ENCODE results near the gene LASP1.

The LASP1 gene

DNA sequence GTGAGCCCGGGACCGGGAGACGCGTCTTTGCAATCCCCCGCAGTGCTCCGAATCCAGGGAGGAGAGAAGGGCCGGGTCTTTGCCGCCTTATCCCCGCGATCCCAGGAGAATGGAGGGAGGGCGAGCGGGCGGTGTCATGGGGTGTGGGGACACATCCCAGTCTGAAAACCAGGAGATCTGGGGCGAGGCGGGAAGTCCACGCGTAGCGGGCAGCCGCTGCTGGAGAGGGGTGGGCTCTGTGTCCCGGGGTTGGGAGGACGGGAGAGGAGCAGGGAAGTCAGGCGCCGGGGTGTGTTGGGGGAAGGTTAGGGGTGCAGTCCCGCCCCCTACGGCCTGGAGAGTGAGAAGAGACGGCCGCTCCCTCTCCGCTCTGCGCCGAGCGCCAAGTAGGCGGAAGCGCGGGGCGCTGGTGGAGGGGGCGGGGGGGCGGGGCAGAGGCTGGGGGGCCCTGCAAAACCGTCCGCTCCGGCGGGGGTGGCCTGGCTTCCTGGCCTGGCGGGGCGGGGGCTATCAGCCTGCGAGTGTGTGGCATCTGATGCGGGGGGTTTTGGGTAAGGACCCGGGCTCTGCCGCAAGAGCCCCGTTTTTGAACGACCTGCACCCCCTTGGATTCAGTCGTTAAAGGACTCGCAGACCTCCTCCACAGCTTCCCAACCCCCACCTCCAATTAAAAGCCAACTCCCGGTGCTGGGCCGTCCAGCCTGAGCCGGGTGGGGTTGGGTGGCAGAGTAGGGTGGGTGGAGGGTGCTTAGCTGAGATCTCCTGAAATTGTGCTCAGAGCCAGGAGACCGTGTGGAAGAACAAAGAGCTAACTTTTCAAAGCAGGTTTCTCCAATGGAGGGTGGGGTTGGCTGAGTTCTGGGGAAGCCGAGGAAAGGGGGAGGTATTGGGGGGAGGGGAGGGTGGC, 654 bp downstream of the LASP1 start:
- DNase-seq (ENCODE audit: low read depth in 2 of 2) = no peak

- peak; percentile 26 to 56 for DNase-seq (ENCODE audit: low read depth in 2 of 2)
Observed at GRCh38 chr17:38871247-38872015, 1.6 kb downstream of the LASP1 start.

DNA sequence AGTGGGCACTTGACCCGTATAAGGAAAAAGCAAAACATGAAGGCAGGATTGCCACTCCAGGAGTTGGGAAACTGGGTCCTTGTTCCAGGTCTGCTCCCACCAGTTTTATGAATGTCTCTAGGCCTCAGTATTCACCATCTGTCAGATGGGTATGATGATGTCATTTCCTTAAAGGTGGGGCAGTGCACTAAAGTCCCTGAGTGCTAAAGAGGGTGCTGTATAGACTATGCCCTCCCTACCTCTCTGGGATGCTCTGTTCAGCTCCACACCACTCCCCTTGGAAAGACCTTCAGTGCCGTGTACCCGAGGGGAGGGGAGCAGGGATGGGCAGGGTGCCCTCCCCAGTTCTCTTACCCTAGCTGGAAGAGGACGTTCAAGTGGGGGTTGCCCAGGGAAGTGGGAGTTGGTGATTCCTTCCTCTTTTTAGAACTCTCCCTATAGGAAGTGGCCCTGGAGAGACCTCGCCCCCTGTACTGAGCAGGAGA, 2.2 kb downstream of the LASP1 start:
- no peak for DNase-seq (ENCODE audit: low read depth in 2 of 2)

DNA sequence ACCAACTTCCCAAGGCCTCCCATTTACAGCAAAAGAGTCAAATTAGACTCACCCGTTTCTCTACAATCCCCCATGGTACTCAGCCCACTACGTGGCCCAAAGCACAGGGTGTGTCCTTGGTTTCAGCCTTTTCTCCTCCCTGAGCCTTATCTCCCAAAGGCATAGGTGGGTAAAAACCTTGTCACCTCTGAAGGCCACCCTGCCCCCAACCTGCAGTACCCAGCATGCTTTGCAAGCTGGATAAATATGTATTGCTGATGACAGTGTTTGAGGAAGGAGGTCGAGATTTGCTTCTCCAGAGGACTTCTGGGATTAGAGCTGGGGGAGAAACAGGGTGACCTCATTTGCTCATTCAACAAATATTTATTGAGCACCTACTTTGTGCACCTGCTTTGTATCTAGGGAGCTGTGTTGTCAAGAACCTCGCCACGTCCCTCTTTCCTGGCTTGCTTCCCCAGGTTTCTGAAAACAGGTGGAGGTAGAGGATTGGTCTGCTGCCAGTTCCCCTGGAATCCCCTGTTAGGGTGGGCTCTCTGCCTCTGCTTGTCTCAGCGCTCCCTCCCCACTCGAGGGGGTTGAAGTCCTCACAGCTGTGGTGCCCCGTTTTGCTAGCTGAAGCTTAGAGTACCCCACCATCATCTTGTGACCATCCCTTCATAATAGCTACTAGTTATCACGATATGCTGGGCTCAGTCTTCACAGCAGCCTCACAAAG, 3.0 kb downstream of the LASP1 start:
- DNase-seq (ENCODE audit: low read depth in 2 of 2) = no peak

DNA sequence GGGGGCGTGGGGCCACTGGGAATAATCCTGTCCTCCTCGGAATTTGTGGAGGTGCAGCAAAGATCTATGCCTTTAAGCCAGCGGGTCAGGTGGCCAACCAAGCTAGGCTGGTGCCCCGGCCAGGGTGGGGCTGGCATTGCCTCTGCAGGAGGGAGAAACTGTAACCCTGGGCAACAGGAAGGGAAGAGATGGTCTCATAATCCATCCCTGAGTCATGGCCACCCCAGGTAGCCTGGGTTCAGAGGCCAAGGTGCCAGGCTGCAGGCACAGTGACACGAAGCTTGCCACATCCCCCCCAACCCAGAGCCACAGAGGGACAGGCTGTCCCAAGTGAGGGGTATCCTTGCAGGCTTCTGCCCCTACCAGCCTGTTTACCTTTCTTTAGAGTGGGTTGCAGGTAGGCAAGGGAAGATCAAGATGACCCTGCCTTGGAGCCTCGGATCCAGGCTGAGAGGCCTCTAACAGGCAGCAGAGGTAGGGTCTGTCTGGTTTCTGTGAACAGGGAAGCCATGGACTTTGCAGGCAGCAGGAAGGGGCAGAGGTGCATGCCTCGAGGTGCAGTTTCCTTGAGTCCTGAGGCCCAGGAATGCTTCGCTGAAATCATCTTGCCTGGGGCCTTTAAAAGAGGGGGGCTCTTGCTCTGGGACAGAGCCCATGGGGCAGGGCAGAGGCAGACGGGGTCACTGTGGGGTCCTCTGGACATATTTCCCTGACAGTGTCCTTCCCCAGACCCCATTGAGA, 4.0 kb downstream of the LASP1 start:
- no peak for DNase-seq (ENCODE audit: low read depth in 2 of 2)

DNA sequence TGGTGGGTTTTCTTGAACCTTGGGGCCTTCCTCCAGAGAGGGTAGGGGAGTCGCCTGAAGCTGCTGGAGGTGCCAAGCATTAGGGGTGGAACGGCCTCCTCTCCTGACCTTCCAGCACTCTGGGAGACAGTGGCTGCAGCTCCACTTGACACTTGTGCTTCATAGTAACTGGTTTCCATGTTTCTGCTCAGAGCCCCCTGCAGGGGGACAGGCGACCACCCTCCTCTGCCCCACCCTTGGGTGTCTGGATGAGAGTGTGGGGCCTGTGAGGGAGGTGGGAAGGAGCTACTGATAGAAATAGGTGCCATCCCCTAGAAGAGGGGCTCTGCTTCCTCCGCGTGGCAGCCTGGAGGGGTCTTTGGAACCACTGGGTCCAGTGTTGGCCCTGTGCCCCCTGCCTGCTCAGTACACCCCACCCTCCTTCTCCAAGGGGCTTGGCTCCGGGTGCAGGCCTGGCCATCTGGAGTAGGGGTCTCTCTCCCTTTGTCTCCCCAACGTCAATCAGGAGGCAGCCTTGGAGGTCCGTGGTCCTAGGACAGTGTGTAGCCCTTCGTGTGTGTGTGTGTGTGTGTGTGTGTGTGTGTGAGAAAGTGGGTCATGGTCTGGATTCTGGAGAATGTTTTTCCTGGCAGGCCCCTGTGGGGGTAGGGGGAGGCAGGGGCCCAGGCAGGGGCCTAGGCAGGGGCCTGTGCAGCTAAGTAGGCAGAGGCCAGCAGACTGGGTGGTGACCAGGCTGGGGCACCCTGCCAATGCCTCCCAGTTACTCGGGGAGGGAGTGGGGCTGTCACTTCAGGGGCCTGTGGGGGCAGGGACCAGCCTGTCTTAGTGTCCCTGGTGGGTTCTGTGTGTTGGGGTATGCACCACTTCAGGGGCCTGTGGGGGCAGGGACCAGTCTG, 4.9 kb downstream of the LASP1 start:
- no peak for DNase-seq (ENCODE audit: low read depth in 2 of 2)

DNA sequence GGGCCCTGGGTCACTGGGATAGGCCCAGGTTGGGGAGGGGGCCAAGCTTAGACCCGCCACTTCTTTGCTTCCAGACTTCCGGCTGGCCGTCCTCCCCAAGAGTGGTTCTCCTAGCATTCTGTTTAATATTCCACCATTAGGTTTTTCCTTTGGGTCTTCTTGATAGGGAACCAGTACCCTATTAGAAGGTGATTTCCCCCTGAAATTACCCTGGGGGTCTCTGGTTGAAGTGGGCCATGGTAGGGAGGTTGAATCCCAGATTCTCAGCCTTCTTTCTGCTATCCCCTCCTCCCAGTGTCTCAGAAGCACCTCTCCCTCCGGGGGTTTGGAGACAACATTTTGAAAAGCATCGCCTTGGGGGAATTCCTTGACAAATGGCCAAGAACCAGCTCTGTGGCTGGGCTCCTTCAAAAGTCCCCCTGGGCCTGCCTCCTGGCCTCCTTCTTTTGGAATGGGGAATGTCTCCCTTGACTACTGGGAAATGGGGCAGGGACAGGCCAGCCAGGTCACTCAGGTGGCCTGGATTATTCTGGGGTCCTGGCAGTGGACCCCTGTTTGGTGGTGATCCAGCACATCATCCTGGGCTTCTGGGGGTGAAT, 5.7 kb downstream of the LASP1 start:
- no peak for DNase-seq (ENCODE audit: low read depth in 2 of 2)

- DNase-seq (ENCODE audit: low read depth in 2 of 2) = no peak
Observed at GRCh38 chr17:38877130-38877851, 7.4 kb downstream of the LASP1 start.

- DNase-seq (ENCODE audit: low read depth in 2 of 2) = no peak
Observed at GRCh38 chr17:38879878-38880665, 10.2 kb downstream of the LASP1 start.

- no peak for DNase-seq (ENCODE audit: low read depth in 2 of 2)
Observed at GRCh38 chr17:38881600-38882191, 11.8 kb downstream of the LASP1 start.

- no peak for DNase-seq (ENCODE audit: low read depth in 2 of 2)
Observed at GRCh38 chr17:38882870-38883269, 13.0 kb downstream of the LASP1 start.

DNA sequence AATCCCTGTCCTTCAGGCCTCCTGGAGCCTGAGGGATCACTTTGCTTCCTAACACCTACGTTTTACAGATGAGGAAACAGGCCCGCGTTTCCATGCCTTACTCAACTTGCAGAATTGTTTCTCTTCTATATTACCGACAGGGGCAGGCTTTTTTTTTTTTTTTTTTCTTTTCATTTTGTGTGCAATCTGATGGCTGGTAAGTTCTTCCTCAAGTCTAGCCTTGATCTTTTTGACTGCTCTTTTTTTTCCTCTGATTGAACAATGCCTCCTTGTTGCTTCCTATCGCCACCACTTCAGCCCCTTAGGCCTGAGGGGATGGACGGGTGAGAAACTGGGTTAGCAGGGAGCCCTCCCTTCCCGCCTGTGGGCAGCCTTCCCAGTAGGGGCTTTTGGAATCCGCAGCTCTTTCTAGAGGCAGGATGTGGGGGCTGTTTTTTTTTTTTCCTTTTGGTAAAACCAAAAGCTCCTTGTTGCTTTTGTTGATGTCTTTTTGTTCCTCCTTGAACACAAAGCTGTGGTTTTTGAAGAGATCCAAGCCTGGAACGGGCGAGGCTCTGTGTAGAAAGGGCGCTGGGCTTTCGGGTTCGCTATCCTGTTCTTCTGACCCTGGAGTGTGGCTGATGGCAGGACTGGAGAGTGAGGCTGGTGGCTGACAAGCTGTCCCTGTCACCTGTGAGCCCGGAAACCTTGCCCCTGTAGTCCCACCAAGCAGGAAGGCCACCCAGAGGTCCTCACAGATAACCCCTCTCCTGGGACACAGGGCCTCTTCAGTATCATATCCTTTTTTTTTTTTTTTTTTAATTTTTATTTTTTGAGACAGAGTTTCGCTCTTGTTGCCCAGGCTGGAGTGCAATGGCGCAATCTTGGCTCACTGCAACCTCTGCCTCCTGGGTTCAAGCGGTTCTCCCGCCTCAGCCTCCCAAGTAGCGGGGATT, 14.0 kb downstream of the LASP1 start:
- DNase-seq (ENCODE audit: low read depth in 2 of 2) = no peak

GRCh38 chr17:38885044-38885727, 15.3 kb downstream of the LASP1 start:
- no peak for DNase-seq (ENCODE audit: low read depth in 2 of 2)

DNA sequence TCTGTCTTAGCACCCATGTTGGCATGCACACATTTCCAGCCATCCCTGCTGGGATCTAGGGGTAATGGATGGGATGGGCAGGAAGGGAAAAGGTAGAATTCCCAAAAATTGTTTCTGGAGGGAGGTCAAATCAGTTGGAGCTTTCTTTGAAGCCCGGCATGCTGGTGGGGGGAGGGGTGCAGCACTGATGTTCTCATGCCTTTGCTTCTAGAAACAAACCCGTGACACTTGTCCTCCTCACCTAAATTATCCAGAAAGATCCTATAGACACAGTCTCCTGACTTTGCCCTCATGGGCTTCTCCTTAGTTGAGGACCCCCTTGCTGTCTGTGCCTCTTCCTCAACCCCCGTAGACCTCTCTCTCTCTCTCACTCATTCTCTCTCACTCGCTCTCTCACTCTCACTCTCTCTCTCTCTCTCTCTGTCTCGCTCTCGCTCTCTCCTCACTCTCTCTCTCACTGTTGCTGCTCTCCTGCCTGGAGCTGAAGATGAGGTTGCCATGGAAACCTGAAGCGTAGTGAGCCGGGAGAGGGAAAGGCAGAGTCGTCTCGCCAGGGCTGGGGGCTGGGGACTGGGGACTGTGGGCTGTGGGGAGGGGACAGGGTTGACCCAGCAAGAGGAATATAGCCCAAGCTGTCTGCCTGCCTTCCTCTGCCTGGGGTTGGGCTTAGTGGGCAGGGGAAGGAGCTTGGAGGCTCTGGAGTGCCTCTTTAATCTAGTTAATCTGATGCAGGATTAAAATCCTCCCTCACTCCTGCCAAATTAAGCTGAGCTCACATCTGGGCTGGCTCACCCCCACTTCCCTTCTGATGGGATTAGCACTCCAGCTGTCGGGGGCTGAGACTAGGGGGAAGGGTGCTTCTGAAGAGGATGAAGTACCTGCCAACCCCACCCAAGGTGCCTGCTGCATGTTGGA, 16.1 kb downstream of the LASP1 start:
- DNase-seq (ENCODE audit: low read depth in 2 of 2) = no peak

DNA sequence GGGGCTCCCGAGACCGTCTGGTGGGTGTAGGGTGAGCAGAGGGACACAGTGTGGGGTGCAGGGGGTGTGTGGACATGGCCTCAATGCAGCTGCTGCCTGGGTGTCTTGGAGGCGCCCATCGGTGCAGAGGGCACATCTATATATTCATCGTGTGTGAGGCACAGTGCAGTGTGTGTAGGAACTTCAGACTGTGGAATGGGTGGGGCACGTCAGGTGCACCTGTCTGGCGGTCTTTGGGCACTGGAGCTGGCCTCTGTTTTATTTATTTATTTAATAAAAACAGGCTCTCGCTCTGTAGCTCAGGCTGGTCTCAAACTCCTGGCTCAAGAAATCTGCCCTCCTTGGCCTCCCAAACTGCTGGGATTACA, 16.8 kb downstream of the LASP1 start:
- no peak for DNase-seq (ENCODE audit: low read depth in 2 of 2)
